GM12872 (cell line): ENCODE measurements around the gene SLC39A11.

ENCODE experiments used
- TF ChIP-seq, protein P1 (sequence below): IDR thresholded peaks from 3 replicates; pipeline ENCODE4 v1.5.1; 2011; ENCODE audit warnings: low read depth, mild to moderate bottlenecking, low read length, moderate library complexity; ENCODE audit not compliant: insufficient read depth

The SLC39A11 gene

DNA sequence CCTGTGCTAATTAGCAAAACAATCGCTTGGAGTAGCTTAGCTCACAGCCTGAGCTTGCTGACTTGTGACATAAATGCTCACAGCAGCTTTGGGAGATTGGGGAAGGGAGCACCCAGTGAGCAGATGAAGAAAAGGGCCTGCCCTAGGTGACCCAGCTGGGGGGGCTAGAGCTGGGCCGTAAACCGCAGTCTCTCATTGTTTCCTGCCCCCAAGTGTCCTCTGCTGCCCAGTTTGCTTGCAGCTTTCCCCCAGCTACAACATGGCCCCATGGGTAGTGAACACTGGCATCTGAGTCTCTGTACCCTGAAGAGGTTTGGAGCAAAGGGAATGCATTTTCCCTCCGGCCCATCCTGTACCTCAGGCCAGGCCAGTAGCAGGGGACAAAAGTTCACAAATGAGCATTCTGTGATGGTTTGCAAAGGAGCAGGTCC is 349.4 kb downstream of the SLC39A11 start:
- TF ChIP-seq, protein P1, sequence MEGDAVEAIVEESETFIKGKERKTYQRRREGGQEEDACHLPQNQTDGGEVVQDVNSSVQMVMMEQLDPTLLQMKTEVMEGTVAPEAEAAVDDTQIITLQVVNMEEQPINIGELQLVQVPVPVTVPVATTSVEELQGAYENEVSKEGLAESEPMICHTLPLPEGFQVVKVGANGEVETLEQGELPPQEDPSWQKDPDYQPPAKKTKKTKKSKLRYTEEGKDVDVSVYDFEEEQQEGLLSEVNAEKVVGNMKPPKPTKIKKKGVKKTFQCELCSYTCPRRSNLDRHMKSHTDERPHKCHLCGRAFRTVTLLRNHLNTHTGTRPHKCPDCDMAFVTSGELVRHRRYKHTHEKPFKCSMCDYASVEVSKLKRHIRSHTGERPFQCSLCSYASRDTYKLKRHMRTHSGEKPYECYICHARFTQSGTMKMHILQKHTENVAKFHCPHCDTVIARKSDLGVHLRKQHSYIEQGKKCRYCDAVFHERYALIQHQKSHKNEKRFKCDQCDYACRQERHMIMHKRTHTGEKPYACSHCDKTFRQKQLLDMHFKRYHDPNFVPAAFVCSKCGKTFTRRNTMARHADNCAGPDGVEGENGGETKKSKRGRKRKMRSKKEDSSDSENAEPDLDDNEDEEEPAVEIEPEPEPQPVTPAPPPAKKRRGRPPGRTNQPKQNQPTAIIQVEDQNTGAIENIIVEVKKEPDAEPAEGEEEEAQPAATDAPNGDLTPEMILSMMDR = no peak

DNA sequence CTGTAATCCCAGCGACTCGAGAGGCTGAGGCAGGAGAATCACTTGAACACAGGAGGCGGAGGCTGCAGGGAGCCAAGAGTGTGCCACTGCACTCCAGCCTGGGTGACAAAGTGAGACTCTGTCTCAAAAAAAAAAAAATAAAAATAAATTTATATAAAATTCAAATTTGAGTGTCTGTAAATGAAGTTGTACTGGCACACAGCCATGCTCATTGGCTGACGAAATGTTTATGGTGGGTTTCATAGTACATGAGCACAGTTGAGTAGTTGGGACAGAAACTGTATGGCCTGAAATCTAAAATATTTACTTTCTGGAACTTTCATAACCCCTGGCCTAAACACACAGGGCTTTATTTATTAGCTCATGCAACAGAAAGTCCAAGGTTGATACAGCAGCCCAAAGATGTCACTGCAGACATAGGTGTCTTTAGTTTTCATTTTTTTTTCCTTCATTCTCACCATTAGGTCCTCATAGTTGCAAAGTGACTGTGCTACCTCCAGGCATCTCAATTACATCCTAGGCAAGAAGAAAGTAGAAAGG is 355.3 kb downstream of the SLC39A11 start:
- TF ChIP-seq, protein P1 = no peak

DNA sequence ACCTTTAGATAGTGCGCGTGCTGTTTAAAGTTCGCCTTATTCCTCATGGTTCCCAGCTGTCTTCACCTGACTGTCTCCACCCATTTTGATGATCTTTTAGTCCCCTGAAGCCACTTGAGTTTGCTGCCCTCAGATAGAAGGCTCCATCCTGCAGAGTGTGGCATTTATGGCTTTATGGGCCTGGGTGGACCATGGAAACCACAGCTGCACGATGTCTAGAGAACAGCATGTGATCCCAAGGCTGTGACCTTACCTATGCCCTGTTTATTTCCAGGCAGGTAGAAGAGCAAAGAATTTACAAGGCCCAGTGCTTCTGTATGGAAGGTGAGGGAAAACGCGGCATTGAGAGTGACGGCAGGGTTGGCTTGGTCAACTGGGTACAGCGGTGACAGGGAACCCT is 356.9 kb downstream of the SLC39A11 start:
- TF ChIP-seq, protein P1 = no peak

DNA sequence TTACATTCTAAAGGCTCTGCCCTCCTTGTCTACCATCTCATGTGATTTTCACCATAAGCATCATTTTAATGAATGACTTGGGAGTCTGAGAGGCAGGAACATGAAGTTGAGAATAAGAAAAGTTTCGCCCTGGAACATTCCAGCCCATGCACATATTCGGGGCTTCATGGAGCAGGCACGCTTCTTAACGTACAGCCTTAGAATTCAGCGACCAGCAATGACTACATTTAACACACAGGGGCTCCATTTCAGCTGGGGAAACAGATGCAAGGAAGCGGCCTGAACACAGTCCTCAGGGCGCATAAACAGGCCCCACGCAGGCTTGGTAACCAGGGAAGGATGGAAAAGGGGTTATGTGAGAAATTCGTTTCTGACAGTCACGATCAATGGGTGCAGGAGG is 357.4 kb downstream of the SLC39A11 start:
- TF ChIP-seq, protein P1 = no peak

DNA sequence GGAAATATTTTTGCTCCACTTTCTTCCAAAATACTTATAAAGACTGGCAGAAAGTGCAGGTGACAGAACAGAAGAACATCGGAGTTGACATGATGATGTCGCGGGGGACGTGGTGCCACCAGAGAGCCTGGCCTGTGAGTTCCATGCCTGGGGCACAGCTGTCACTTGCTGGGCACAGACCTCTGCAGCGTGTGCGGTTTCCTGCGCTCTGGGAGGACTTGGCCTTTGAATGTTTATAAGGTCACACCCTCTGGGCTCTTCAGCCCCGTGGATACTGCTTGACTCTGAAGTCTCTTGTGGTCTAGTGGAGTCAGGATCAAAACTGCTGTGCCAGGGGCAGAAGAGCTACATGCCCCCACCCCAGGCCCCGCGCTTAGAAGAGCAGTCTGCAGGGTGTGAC is 357.9 kb downstream of the SLC39A11 start:
- TF ChIP-seq, protein P1 = no peak

DNA sequence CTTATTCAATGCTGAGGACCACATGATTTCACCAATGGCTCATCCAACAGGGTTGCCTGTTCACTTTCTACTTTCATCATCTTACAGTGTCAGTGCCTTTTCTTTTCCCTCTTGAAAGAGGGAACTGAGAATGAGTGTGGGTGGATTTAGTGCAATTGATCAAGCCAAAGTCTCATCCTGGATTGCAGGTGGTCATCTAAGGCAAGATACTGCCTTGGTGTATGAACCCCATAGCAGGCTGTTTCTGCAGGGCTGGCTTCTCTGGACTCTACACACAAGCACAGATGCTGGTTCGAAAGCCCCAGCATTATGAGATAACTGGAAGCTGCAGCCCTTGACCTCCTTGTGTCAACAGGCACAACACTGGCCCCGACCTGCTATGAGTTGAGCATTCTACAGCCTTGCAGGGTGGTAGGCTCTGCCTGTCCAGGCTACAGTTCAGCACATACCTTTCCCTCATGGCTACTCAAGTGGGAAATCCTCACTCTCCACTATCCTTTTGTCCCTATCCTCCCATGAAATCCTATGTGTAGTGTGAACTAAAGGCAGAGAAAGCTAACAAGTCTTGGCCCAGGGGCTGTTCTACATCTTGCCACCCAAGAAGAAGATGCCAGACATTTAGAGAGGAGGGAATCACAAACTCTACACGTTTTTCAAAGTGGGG is 358.7 kb downstream of the SLC39A11 start:
- TF ChIP-seq, protein P1 = no peak

DNA sequence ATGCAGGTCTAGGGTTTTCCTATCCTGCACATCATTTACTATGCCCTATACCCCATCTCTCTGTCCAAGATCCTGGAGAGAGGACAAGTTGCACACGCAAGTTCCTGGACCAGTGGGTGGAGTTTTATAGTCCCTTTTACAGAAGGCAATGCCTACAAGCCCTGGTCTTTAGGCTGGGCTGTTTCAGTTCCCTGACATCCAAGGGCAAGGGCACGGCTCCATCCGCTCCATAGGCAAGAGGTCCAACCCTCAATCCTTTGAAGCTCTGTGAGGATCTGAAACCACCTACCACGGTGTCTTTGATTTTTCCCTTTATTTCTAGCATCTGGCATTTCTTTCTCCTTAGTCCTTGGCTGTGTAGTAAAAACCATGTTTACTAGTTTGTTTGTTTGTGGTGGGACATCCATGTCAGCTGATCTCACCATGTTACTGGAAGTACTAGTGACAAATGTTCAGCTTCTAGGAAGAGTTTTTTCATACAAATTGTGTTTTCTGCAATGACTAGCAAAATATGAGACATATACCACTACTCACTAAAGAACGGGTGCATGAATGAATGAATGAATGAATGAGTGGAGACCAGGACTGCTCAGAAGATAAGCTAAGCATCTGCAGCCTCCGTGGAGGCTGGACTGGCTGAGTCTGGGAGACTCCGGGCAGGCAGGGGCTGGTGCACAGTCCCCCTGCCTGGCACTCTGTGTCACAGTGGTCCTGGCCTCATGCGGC is 359.4 kb downstream of the SLC39A11 start:
- TF ChIP-seq, protein P1 = no peak
